ENCODE results near the gene MAP7. TPM values are rescaled to one million over a fixed set of nuclear protein-coding genes. Genes with fewer than 3 reads are reported as not detected.

The MAP7 gene
- total and polyA plus RNA-seq, 7 donors = 1.2 to 33.5 (median 3.3) TPM

DNA sequence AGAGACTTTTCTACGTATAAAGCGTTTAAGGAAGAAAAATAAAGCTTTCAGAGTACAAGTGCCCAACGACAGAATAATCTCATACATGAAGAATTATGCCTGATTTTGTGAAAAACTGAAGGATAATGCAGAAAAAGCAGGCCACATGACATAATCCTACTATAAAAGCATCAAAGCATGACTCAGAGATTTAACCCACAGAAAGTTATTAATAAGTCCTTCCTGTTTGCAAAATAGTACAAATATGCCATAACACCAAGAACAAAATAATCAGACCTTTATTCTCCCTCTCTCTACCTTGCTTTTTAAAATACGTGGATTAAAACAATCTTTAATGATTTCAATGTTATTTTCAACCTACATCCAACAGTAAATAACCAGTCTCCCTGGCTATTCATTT, 142.0 kb downstream of the MAP7 start:
- Histone ChIP-seq H3K4me3 (no peak overlapping the region), H3K27me3 (no peaks in the 10 kb centered on the region), H3K9me3 (no peaks in the 10 kb centered on the region), H3K27ac (no peak overlapping the region), H3K4me1 (no peaks in the 10 kb centered on the region), H3K36me3 (no peaks in the 10 kb centered on the region)
- DNase-seq = no peak
- intact Hi-C loops (cut with DNase I) = no loop called here
- 75 to 78% methylated on average over 4 of the region's 4 CpGs for WGBS, 2 donors
- TF ChIP-seq, protein P1, sequence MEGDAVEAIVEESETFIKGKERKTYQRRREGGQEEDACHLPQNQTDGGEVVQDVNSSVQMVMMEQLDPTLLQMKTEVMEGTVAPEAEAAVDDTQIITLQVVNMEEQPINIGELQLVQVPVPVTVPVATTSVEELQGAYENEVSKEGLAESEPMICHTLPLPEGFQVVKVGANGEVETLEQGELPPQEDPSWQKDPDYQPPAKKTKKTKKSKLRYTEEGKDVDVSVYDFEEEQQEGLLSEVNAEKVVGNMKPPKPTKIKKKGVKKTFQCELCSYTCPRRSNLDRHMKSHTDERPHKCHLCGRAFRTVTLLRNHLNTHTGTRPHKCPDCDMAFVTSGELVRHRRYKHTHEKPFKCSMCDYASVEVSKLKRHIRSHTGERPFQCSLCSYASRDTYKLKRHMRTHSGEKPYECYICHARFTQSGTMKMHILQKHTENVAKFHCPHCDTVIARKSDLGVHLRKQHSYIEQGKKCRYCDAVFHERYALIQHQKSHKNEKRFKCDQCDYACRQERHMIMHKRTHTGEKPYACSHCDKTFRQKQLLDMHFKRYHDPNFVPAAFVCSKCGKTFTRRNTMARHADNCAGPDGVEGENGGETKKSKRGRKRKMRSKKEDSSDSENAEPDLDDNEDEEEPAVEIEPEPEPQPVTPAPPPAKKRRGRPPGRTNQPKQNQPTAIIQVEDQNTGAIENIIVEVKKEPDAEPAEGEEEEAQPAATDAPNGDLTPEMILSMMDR (IDR thresholded peaks at IDR 0.05) = no peak
- no peak for TF ChIP-seq POLR2AphosphoS5 (IDR thresholded peaks at IDR 0.05)
- TF ChIP-seq EP300 (IDR thresholded peaks at IDR 0.05) = no peak
- no peak for TF ChIP-seq POLR2A (IDR thresholded peaks at IDR 0.05)

DNA sequence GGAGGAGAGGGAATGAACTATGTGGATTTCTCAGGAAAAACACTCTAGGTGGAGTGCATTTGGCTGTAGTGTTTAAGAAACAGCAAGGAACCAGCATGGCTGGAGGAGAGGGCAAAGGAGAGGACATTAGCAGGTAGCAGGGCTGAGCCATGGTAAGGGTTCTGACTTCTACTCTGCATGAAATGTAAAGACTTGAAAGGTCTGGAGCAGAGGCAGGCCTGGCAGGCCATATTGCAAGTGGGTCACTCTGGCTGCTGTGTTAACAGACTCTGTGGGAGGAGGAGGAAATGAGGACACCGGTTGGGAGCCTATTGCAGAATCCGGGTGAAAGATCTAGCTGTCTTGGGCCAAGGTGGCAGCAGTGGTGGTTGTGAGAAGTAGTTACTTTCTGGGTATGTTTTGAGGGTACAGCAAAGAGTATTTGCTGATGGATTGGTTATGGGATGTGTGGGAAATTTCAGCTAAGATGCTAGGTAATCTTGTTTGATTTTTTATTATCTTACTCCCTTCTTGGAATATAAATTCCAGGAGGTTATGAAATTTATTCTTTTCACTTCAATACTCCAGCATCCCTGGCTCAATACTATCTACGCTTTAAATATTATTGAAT, 144.7 kb downstream of the MAP7 start:
- WGBS, 2 donors = 40 to 73% methylated on average over 3 of the region's 3 CpGs
- Histone ChIP-seq H3K9me3 (no peaks in the 10 kb centered on the region), H3K27ac (no peak overlapping the region), H3K4me3 (no peak overlapping the region), H3K4me1 (no peaks in the 10 kb centered on the region), H3K36me3 (no peaks in the 10 kb centered on the region), H3K27me3 (no peaks in the 10 kb centered on the region)
- intact Hi-C loops (cut with DNase I) = no loop called here
- no peak for TF ChIP-seq POLR2A (IDR thresholded peaks at IDR 0.05)
- TF ChIP-seq POLR2AphosphoS5 (IDR thresholded peaks at IDR 0.05) = no peak
- no peak for TF ChIP-seq EP300 (IDR thresholded peaks at IDR 0.05)
- TF ChIP-seq, protein P1 (IDR thresholded peaks at IDR 0.05) = no peak
- DNase-seq = no peak

DNA sequence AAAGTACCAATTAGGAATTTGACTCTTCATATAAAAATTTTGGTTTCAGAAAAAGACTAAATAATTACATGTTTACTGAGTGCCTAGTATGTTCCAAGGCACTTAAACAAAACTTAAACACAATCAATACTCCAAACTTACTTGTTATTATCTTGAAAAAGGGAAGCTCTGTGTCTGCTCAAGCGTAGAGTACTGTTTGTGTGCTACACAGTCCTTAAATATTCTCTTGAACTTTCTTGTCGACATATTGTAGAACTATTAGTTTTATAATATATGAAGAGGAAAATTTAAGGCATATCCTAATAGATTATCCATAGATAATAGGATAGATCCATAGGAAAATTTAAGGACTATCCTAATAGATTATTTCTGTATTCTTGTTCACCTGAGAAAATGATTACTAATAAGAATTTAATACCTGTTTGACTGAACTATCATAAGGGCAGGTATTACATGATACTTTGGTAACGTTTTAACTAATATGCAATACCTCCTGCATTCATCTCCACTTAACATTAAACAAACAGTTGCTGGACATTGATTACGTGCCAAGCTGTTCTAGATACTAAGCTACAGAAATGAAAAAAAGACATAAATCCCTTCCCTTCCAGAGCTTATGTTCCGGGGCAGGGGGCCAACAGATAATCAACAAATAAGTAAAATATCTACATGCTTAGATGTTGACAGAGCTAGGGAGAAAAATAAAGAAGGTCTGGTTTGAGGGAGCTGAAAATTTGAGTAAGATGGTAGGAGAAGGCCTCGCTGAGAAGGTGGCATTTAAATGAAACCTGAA, 145.4 kb downstream of the MAP7 start:
- DNase-seq = no peak
- no peaks in the 10 kb centered on the region for H3K9me3 ChIP-seq
- H3K27ac ChIP-seq = no peak overlapping the region
- H3K27me3 ChIP-seq = no peaks in the 10 kb centered on the region
- TF ChIP-seq, protein P1 (IDR thresholded peaks at IDR 0.05) = no peak
- TF ChIP-seq EP300 (IDR thresholded peaks at IDR 0.05) (no peak), POLR2AphosphoS5 (IDR thresholded peaks at IDR 0.05) (no peak), POLR2A (IDR thresholded peaks at IDR 0.05) (no peak)
- H3K36me3 ChIP-seq = no peaks in the 10 kb centered on the region
- intact Hi-C loops (cut with DNase I) = no loop called here
- no peak overlapping the region for H3K4me3 ChIP-seq
- WGBS, 2 donors = 68 to 78% methylated on average over 6 of the region's 6 CpGs
- no peaks in the 10 kb centered on the region for H3K4me1 ChIP-seq

- Histone ChIP-seq H3K9me3 (no peaks in the 10 kb centered on the region), H3K4me1 (no peaks in the 10 kb centered on the region), H3K4me3 (no peak overlapping the region), H3K27me3 (no peaks in the 10 kb centered on the region), H3K36me3 (no peaks in the 10 kb centered on the region), H3K27ac (no peak overlapping the region)
- intact Hi-C loops (cut with DNase I) = no loop called here
- TF ChIP-seq, protein P1 (IDR thresholded peaks at IDR 0.05) = no peak
- TF ChIP-seq EP300 (IDR thresholded peaks at IDR 0.05) (no peak), POLR2AphosphoS5 (IDR thresholded peaks at IDR 0.05) (no peak), POLR2A (IDR thresholded peaks at IDR 0.05) (no peak)
- DNase-seq = no peak
- WGBS, 2 donors = 81 to 86% methylated on average over 3 of the region's 3 CpGs
Measured at GRCh38 chr6:136404007-136404406, 146.2 kb downstream of the MAP7 start.
